Dendritic cell treated with granulocyte-macrophage colony-stimulating factor and Interleukin-4, amounts not matched to agents 40 ng/mL and 50 ng/mL, for 4 days (primary cell): ENCODE results near the gene DSE.
"Not testable (repeated sequence)": the region's sequence is repeated elsewhere in the genome, so short reads cannot be mapped to it uniquely, and the experiment has no call there.

ENCODE experiments used
- H3K27ac Mint-ChIP-seq: one replicate; pipeline ENCODE4 v1.8.0; 2022; ENCODE audit warnings: mild to moderate bottlenecking, mixed read lengths
- H3K27me3 Mint-ChIP-seq: one replicate; pipeline ENCODE4 v1.8.0; 2022; ENCODE audit warnings: mild to moderate bottlenecking, mixed read lengths
- H3K36me3 Mint-ChIP-seq: one replicate; pipeline ENCODE4 v1.8.0; 2022; ENCODE audit warnings: low read depth, mixed read lengths
- H3K4me1 Mint-ChIP-seq: one replicate; pipeline ENCODE4 v1.8.0; 2022; ENCODE audit warnings: low read depth, mixed read lengths
- H3K4me3 Mint-ChIP-seq: one replicate; pipeline ENCODE4 v1.8.0; 2022; ENCODE audit warnings: mild to moderate bottlenecking, moderate library complexity, mixed read lengths
- H3K9me3 Mint-ChIP-seq: one replicate; pipeline ENCODE4 v1.8.0; 2022; ENCODE audit warnings: mixed read lengths
- intact Hi-C: fragments of 100-400 bp; cut with micrococcal nuclease; formaldehyde crosslinking; loops from one replicate; pipeline ENCODE4 v1.15.0; 2022

Gene DSE

DNA sequence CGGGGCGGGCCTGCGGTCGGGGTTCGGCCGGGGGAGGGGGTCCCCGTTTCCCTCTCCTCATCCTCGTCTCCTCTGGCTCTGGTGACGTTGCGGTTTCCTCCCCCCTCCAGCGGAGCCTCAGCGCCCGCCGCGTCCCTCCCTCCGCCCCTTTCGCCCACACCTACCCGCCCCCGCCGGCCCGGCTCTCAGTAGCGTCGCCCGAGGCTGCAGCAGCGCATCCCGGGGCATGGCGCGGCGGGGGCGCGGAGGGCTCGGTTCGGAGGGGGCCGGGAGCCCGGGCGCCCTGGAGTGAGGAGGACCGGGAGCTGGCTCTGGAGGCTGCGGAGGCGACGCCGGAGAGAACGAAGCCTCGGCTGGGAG lies at the start of gene DSE:
Gene DSE, plus strand, starts transcription at position 188 of the 360 bp plus-strand sequence. CDS start 28,304 bp downstream, outside the sequence.
- Mint-ChIP-seq H3K27ac (peak within 1 kb of the TSS; percentile 94), H3K36me3 (peaks cover 45% of the 10 kb centered on the region), H3K27me3 (no peaks in the 10 kb centered on the region), H3K9me3 (no peaks in the 10 kb centered on the region), H3K4me3 (peak within 1 kb of the TSS; percentile 87), H3K4me1 (peaks cover 49% of the 10 kb centered on the region)
- intact Hi-C loops = loop anchor here (5.0 kb wide), 1 partner anchor 83 kb away; no protein-coding TSS in a partner anchor

GRCh38 chr6:116321933-116322332 lies 48.8 kb upstream of the DSE start:
- H3K27ac Mint-ChIP-seq, H3K4me3 Mint-ChIP-seq, H3K9me3 Mint-ChIP-seq, intact Hi-C loops, H3K4me1 Mint-ChIP-seq, H3K36me3 Mint-ChIP-seq, H3K27me3 Mint-ChIP-seq: not testable (repeated sequence)

- Mint-ChIP-seq H3K9me3 (no peaks in the 10 kb centered on the region), H3K27ac (no peak overlapping the region), H3K27me3 (no peaks in the 10 kb centered on the region), H3K36me3 (no peaks in the 10 kb centered on the region), H3K4me1 (peaks cover 10% of the 10 kb centered on the region), H3K4me3 (no peak overlapping the region)
- intact Hi-C loops = no loop called here
Observed at GRCh38 chr6:116323863-116324262, 46.9 kb upstream of the DSE start.

GRCh38 chr6:116325634-116326132 lies 45.1 kb upstream of the DSE start:
- H3K36me3 Mint-ChIP-seq, H3K9me3 Mint-ChIP-seq, intact Hi-C loops, H3K27ac Mint-ChIP-seq, H3K4me1 Mint-ChIP-seq, H3K4me3 Mint-ChIP-seq, H3K27me3 Mint-ChIP-seq: not testable (repeated sequence)

- Mint-ChIP-seq H3K36me3 (no peaks in the 10 kb centered on the region), H3K4me3 (no peak overlapping the region), H3K4me1 (peaks cover 5% of the 10 kb centered on the region), H3K9me3 (no peaks in the 10 kb centered on the region), H3K27me3 (no peaks in the 10 kb centered on the region), H3K27ac (no peak overlapping the region)
- intact Hi-C loops = no loop called here
Observed at GRCh38 chr6:116326181-116326671, 44.5 kb upstream of the DSE start.

DNA sequence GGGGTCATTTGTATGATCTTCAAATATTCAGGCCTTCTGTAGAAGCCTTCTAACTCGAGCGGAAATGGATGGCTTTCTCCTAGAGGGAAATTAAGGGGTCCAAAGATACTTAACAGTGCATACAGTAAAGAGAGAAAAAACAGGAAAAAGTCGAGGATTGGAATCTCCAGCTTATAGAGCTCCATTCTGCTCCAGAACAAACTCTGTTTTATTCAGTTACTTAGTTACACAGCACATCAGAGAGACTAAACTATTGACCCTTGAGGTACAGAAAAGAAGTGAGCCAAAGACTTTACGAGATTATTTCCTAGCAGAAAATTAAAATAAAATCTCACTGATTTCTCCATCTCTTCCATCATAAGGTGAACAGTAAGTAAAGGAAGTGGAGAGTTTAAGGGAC lies 43.8 kb upstream of the DSE start:
- Mint-ChIP-seq H3K9me3 (no peaks in the 10 kb centered on the region), H3K4me3 (no peak overlapping the region), H3K4me1 (peaks cover 5% of the 10 kb centered on the region), H3K27me3 (no peaks in the 10 kb centered on the region), H3K27ac (no peak overlapping the region), H3K36me3 (no peaks in the 10 kb centered on the region)
- intact Hi-C loops = no loop called here

DNA sequence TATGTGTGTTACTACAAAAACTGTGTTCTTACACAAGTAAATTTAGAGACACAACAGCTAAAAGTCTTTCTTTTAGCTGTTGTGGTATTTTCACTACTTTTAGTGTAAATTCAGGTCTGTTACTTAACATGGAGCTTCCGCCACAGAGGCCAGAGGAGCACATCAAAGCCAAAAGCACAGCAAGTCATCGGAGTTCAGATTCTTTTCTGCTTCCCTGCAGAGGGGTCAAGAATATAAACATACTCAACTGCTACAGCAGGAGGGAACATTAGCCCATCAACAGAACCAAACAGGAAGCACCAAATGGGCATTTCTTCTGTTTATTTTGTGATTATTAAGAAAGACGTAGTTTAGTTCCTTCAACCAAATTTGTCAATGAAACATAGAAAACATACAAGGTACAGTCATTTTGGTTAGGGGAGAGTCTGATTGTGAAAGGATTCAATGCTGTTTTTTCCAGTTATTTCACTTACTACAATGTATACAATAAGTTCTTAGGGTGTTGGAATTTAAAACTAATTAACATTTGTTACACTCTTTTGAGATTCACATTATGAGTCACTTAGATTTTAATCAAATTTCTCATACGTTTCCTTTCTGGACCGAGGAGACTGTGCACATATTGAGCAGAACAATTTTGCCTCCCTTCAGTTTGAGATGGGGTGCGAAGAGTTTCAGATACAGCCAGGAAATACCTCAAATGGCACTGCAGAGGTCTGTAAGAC lies 42.8 kb upstream of the DSE start:
- H3K4me1 Mint-ChIP-seq = peaks cover 5% of the 10 kb centered on the region
- no peaks in the 10 kb centered on the region for H3K36me3 Mint-ChIP-seq
- no peak overlapping the region for H3K27ac Mint-ChIP-seq
- intact Hi-C loops = no loop called here
- H3K4me3 Mint-ChIP-seq = no peak overlapping the region
- H3K27me3 Mint-ChIP-seq = no peaks in the 10 kb centered on the region
- H3K9me3 Mint-ChIP-seq = peaks cover 3% of the 10 kb centered on the region

GRCh38 chr6:116328528-116328903 lies 42.2 kb upstream of the DSE start:
- Mint-ChIP-seq H3K9me3 (peaks cover 8% of the 10 kb centered on the region), H3K27ac (no peak overlapping the region), H3K36me3 (no peaks in the 10 kb centered on the region), H3K4me1 (peaks cover 5% of the 10 kb centered on the region), H3K4me3 (no peak overlapping the region), H3K27me3 (no peaks in the 10 kb centered on the region)
- intact Hi-C loops = no loop called here

DNA sequence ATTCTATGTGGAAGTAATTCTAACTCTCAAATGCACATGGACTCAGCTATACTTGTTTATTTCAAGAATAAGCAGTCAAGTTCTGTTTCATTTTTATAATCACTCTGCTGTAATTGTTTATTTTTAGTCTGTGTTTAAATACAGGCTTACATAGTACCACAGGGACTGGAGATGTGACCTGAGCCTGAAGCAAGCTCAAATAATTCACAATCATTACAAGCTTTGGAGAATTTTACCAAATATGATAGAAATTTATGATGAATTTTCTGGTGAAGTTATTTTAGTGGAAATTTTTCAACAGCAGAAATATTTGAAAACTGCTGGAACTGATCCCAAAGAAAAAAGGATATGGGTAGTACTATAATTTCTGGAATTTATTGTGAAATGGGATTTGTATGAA lies 41.6 kb upstream of the DSE start:
- H3K27ac Mint-ChIP-seq = no peak overlapping the region
- peaks cover 5% of the 10 kb centered on the region for H3K4me1 Mint-ChIP-seq
- intact Hi-C loops = no loop called here
- H3K4me3 Mint-ChIP-seq = no peak overlapping the region
- H3K9me3 Mint-ChIP-seq = peaks cover 8% of the 10 kb centered on the region
- no peaks in the 10 kb centered on the region for H3K36me3 Mint-ChIP-seq
- H3K27me3 Mint-ChIP-seq = no peaks in the 10 kb centered on the region

- intact Hi-C loops = no loop called here
- no peak overlapping the region for H3K27ac Mint-ChIP-seq
- peaks cover 6% of the 10 kb centered on the region for H3K4me1 Mint-ChIP-seq
- H3K36me3 Mint-ChIP-seq = no peaks in the 10 kb centered on the region
- H3K4me3 Mint-ChIP-seq = no peak overlapping the region
- no peaks in the 10 kb centered on the region for H3K27me3 Mint-ChIP-seq
- peaks cover 8% of the 10 kb centered on the region for H3K9me3 Mint-ChIP-seq
Observed at GRCh38 chr6:116330511-116330910, 40.2 kb upstream of the DSE start.

- peaks cover 10% of the 10 kb centered on the region for H3K4me1 Mint-ChIP-seq
- no peaks in the 10 kb centered on the region for H3K36me3 Mint-ChIP-seq
- no peak overlapping the region for H3K4me3 Mint-ChIP-seq
- no peak overlapping the region for H3K27ac Mint-ChIP-seq
- intact Hi-C loops = no loop called here
- H3K9me3 Mint-ChIP-seq = peaks cover 8% of the 10 kb centered on the region
- H3K27me3 Mint-ChIP-seq = no peaks in the 10 kb centered on the region
Observed at GRCh38 chr6:116332096-116332495, 38.7 kb upstream of the DSE start.

- intact Hi-C loops, H3K9me3 Mint-ChIP-seq, H3K4me1 Mint-ChIP-seq, H3K27me3 Mint-ChIP-seq, H3K27ac Mint-ChIP-seq, H3K36me3 Mint-ChIP-seq, H3K4me3 Mint-ChIP-seq: not testable (repeated sequence)
Observed at GRCh38 chr6:116334638-116335409, 35.9 kb upstream of the DSE start.

GRCh38 chr6:116335612-116336215 lies 35.0 kb upstream of the DSE start:
- Mint-ChIP-seq H3K4me3 (no peak overlapping the region), H3K4me1 (peaks cover 5% of the 10 kb centered on the region), H3K9me3 (peaks cover 8% of the 10 kb centered on the region), H3K27ac (no peak overlapping the region), H3K27me3 (no peaks in the 10 kb centered on the region), H3K36me3 (no peaks in the 10 kb centered on the region)
- intact Hi-C loops = no loop called here

DNA sequence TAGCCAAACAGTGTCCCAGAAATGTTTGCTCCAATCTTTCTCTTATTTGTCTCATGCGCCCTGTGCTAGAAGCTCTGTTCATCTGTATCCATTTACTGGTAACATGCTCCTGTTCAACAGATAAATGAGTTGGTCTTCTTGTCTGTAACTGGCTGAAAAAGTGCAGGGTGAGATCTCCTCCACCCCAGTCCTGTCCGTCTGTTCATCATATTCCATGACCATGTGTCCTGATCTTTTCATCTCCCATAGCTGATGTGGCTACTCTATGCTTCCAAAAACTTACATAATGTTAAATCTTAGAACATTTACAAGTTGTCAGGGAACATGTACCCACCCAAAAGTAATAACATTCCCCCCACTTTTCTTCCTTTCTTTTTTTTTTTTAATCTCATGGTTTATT lies 31.8 kb upstream of the DSE start:
- Mint-ChIP-seq H3K9me3 (no peaks in the 10 kb centered on the region), H3K4me1 (peaks cover 5% of the 10 kb centered on the region), H3K4me3 (no peak overlapping the region), H3K27ac (no peak overlapping the region), H3K27me3 (no peaks in the 10 kb centered on the region), H3K36me3 (no peaks in the 10 kb centered on the region)
- intact Hi-C loops = no loop called here
